Prostate gland (tissue), 2 donors: Measurements from ENCODE around the gene ANO2.

Source experiments
- CTCF ChIP-seq, 4 experiments: fragments of 200-600 bp in 2 of 4; fragments of 450-650 bp in 2 of 4; sonication (generic) in 2 of 4; IDR thresholded peaks; 1 replicate in 3 of 4; 2 replicates in 1 of 4; pipeline ENCODE4 v1.5.1; 2016 to 2019; ENCODE audit warnings: antibody characterized with exemption in 4 of 4, mild to moderate bottlenecking in 2 of 4, moderate library complexity in 2 of 4
- POLR2A ChIP-seq: fragments of 450-650 bp; IDR thresholded peaks from one replicate; pipeline ENCODE4 v1.6.1; 2016; ENCODE audit warnings: antibody characterized with exemption, mild to moderate bottlenecking
- POLR2AphosphoS5 ChIP-seq: sonication (generic); formaldehyde crosslinking; IDR thresholded peaks from one replicate; pipeline ENCODE4 v1.6.1; 2017; ENCODE audit warnings: antibody characterized with exemption

GRCh38 chr12:5798242-5799015, 146.6 kb downstream of the ANO2 start:
- no peak for TF ChIP-seq CTCF (IDR thresholded peaks at IDR 0.05)
- no peak for TF ChIP-seq POLR2A
- no peak for TF ChIP-seq POLR2AphosphoS5
